AG08396 (cell line): ENCODE data around the gene SMAD1.

ENCODE experiments used
- DNase-seq: peaks from one replicate; pipeline ENCODE4 v3.0.0; 2012; ENCODE audit warnings: low spot score, mixed read lengths

The SMAD1 gene

DNA sequence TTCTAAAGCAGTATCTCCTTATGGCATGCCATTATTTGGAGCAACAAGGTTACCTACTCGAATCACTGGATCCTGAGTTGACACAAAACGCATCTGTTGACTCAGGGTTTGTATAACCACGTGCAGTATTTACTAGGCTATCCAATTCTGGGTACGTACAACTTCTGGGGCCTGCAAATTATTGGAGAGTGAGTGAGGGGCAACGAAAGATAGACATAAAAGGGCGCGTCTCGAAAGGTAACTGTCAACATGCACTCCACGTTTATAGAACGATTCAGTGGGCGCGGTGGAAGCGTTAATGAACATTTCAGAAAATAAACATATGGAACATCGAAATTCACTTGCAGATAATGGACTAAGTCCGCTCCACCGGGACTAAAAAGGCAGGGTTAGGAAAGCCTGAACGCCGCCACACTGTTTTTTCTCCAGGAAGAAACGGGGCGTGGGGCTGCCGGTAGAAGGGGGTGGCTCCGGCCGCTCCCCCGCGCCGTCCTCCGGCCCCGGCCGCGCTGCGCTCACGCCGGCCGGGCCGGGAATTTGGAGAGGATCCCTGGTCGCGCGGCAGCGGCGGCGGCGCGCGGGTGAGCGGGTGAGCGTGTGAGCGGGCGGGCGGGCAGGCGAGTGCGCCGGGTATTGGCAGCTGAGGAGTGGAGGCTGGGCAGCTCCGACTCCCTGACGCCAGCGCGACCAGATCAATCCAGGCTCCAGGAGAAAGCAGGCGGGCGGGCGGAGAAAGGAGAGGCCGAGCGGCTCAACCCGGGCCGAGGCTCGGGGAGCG lies at the start of gene SMAD1:
TSS of gene SMAD1 (plus strand) at position 690 of the 778 bp plus-strand sequence. CDS start 32,761 bp downstream, outside the sequence.
- peak; percentile 92 for DNase-seq

- DNase-seq = no peak
Measured at GRCh38 chr4:145433684-145434083, 48.0 kb upstream of the SMAD1 start.

- no peak for DNase-seq
Measured at GRCh38 chr4:145435646-145436045, 46.0 kb upstream of the SMAD1 start.

DNA sequence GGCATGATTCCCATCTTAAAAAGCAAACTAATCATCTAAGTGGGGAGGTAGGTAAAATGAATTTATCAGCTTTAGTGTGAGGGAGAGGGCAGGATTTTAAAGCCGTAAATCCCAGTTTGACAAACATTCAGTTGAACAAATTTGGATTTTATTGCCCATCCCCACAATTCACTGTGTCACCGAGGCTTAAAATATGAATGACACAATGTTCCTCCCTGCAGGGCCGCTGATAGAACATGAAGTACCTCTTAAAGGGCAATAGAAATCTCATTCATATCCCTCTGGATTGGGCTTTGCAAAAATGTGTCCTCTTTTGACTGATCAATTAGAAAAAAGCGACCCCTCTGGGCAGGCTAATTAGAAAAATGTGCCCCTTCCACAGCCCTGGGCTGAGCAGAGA lies 45.5 kb upstream of the SMAD1 start:
- DNase-seq = no peak

DNA sequence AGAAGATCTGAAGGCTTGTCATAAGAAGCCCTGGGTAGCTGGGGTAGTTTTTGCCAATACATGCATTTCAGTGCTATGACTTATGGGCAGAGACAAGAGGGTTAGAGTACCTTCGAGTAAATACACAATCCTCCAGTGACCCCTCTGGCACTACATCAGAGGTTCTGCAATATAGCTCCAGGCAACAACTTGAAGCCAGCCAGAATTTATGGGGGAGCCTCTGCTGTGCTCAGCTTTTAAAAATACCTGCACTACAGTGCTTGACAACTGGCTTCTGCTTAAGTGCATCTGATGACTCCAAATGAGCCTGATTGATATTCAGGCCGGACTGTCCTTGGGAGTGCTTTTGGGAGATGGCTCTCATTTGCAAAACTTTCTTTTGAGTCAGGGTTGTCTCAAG lies 44.9 kb upstream of the SMAD1 start:
- no peak for DNase-seq

DNA sequence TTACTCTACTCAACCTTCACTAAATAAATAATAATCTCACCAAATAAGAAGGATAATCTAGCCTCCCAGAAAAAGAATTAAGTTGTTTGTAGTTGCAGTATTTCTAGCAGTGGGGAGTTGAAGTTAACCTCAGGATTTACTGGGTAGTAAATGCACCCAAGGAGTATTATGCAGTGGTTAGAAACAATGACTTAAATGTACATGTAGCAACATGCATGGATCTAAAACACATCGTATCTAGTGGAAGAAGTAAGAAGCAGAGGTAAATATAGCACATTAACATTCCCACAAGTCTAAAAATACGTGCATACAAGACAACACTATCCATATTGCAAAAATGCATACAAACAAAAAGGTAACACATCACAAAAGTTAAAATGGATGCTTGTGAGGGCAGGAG lies 44.2 kb upstream of the SMAD1 start:
- DNase-seq = no peak

DNA sequence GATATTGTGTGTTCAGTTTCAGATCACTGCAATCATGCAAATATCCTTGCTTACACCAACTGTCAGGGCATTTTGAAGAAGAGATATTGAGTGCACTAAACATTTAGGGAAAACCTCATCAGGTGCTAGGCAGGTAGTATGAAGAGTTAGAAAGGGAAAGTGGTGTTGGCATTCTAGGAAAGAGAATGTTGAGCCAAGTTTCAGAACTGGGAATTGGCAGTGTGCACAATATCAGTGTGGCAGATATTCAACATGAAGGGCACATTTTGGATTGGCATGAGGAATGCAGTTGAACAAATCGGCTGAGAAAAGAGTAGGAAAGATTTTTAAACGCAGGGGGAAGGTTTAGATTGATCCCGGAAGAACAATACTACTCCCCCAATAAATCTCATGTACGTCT lies 43.4 kb upstream of the SMAD1 start:
- no peak for DNase-seq

DNA sequence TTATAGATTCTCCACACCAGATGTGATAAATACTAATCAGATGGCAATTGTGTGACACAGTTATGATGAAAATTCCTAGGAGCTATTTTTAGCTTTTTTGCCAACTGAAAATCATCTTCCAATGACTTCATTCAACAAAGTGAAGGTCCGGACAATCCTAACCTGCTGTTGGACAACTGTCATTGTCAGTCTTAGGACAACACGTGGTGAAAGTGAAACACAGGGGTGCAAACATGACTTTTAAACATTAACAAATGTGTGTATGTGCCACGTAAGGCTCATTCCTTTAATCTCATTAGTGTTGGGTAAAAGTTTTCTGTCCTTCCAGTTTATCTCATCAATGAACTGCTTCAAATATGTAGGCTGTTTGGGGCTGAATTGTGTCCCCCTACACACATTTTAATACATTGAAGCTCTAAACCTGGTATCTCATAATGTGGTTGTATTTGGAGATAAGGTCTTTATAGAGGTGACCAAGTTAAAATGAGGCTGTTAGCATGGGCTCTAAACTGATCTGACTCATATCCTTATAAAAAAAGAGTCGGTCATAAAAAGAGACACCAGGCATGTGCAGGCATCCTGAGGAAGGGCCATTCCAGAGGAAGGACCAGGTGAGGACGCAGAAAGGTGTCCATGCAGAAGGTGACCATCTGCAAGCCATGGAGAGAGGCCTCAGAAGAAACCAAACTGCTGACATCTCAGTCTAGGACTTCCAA lies 41.2 kb upstream of the SMAD1 start:
- no peak for DNase-seq

- DNase-seq = no peak
Measured at GRCh38 chr4:145446184-145446583, 35.5 kb upstream of the SMAD1 start.

GRCh38 chr4:145451895-145452294 lies 29.8 kb upstream of the SMAD1 start:
- DNase-seq = no peak

DNA sequence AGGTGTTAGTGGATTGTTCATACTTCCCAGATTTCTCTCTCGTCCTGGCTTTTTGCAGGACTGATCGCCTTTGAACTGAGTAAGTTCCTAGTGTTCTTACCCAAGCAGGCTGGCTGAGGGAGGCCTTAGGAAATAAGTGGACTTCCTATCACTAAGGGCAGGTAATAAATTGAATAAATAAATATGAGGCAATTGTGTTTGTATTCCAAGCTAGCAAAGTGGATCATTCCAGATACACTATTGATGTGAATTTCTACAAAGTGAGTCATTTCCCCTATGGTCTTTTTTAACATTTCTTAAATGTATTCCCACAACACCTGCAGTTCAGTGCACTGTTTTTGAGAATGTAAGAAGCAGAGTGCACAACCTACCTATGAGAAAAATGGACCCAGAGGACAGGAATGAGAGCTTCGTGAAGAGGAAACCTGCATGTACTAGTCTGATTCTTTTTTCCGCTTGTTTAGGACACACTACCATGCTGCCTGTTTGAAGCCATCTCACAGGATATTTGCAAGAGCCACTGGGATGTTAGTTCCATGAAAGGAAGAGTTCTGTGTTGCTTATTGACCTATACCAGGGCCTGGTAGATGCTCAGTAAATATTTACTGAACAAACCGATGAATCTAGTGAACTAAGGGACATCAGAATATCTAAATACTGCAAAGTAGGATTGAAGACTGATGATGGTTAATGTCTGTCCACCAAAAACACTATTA lies 29.0 kb upstream of the SMAD1 start:
- no peak for DNase-seq

GRCh38 chr4:145453163-145453520 lies 28.5 kb upstream of the SMAD1 start:
- DNase-seq = no peak

DNA sequence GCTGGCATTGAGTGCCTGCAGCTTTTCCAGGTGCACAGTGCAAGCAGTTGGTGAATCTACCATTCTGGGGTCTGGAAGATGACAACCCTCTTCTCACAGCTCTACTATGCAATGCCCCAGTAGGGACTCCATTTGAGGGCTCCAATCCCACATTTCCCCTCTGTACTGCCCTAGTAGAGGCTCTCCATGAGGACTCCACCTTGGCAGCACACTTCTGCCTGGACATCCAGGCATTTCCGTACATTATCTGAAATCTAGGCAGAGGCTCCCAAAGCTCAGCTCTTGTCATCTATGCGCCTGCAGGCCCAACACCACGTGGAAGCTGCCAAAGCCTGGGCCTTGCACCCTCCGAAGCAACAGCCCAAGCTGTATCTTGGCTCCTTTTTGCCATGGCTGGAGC lies 8.4 kb upstream of the SMAD1 start:
- no peak for DNase-seq

- DNase-seq = no peak
Measured at GRCh38 chr4:145480257-145480656, 1.4 kb upstream of the SMAD1 start.

DNA sequence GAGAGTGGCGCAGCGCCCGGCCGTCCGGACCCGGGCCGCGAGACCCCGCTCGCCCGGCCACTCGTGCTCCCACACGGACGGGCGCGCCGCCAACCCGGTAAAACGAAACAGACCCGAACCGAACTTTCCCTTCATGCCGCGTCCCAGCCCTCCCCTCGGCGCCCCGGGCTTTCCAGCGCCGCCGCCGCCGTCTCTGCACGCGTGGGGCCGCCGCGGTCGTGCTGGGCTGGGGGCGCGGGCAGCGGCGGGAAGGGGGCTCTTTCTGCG lies 222 bp downstream of the SMAD1 start:
- DNase-seq = no peak

- peak; percentile 76 for DNase-seq
Measured at GRCh38 chr4:145482209-145483037, 770 bp downstream of the SMAD1 start.

DNA sequence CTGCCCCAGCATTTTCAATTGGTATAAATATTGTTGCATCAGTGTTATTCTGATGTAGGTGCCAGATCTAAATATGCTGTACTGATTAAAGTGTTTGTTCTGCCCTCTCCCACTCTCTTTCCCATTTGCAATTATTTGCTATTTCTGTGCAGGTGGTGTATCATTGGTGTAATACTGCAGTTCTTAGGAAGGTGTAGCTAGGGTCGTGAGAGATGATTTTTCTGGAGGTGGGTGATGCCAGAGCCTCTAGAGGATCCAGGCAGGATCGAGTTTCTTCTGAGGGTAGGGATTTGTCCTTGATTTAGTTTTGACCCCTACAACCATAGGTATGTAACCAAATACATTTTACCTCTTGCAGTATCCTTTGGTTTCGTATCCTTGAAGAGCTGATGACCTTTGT lies 1.9 kb downstream of the SMAD1 start:
- no peak for DNase-seq

GRCh38 chr4:145484225-145484846 lies 2.7 kb downstream of the SMAD1 start:
- no peak for DNase-seq

- DNase-seq = no peak
Measured at GRCh38 chr4:145485120-145485519, 3.5 kb downstream of the SMAD1 start.

DNA sequence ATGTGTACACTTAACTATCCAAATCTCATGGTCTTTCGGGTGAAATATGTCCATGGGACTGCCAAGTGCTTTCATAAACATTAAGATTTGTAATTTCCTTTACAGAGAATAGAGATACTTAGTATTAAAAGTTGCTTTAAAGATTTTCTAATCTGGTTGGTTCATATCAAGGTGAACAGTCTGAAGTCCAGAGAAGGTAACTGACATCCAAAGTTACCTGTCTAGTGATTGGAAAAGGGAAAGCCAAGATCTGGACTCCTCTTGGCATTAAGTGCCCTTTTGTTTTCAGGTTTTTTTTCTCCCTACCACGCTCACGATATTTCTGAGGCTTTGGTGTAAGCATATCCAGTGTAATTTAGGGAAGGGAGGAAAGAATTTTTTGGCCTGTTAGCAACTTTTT lies 5.0 kb downstream of the SMAD1 start:
- no peak for DNase-seq

- DNase-seq = no peak
Measured at GRCh38 chr4:145487631-145488030, 6.0 kb downstream of the SMAD1 start.

GRCh38 chr4:145488310-145488709 lies 6.7 kb downstream of the SMAD1 start:
- no peak for DNase-seq
